ENCODE measurements around the gene PSTK. TPM values are rescaled to one million over a fixed set of nuclear protein-coding genes. Genes with fewer than 3 reads are reported as not detected.

Gene PSTK
- 3.2 and 4.0 TPM in 2 replicates for total RNA-seq

GRCh38 chr10:122980209-122981065 lies at the start of gene PSTK:
PSTK (plus strand) TSS chr10:122980401; CDS start chr10:122980480, 79 bp downstream.

GRCh38 chr10:122953902-122954730 lies 26.1 kb upstream of the PSTK start, which contains the start of gene C10orf88:
C10orf88 (minus strand) TSS chr10:122954227; CDS start chr10:122954178, 49 bp downstream.

GRCh38 chr10:123008355-123009104 lies 28.3 kb downstream of the PSTK start, which contains the start of the genes ACADSB and IKZF5:
ACADSB (plus strand) TSS chr10:123009006; CDS start chr10:123009030, 24 bp downstream.
IKZF5 (minus strand) TSS chr10:123008795; CDS start chr10:122998625, 10,170 bp downstream.

Other genes with a start within 250 kb of the PSTK start
- gene CUZD1, start 134.5 kb upstream of the PSTK start, total RNA-seq, result 0.33 and 0.50 TPM in 2 replicates
- 4.2 and 9.0 TPM in 2 replicates for gene FAM24B, start 100.8 kb upstream of the PSTK start, total RNA-seq
- not detected in 2 replicates for gene FAM24A, start 69.8 kb upstream of the PSTK start, total RNA-seq
- 11.9 and 15.7 TPM in 2 replicates for gene C10orf88, start 26.2 kb upstream of the PSTK start, total RNA-seq
- 2.5 and 2.7 TPM in 2 replicates for gene IKZF5, start 28.4 kb downstream of the PSTK start, total RNA-seq
- gene ACADSB, start 28.6 kb downstream of the PSTK start, total RNA-seq, result 7.0 and 8.0 TPM in 2 replicates
- gene HMX3, start 155.6 kb downstream of the PSTK start, total RNA-seq, result not detected in 2 replicates
- gene HMX2, start 167.7 kb downstream of the PSTK start, total RNA-seq, result not detected in 2 replicates
- gene BUB3, start 174.0 kb downstream of the PSTK start, total RNA-seq, result 147 and 253 TPM in 2 replicates

Measured in uterine smooth muscle cell (primary cell).